ENCODE data around the gene SLC13A2.

Gene SLC13A2

GRCh38 chr17:28536532-28537218 lies 63.2 kb downstream of the SLC13A2 start:
- no peak for DNase-seq (ENCODE audit: low spot score)
- no peak for TF ChIP-seq CTCF (IDR thresholded peaks at IDR 0.05)
- no peak overlapping the region for H3K4me3 ChIP-seq
- H3K27ac ChIP-seq: no peak overlapping the region

- no peak for DNase-seq (ENCODE audit: low spot score)
- no peak for TF ChIP-seq CTCF (IDR thresholded peaks at IDR 0.05)
- H3K27ac ChIP-seq: no peak overlapping the region
- H3K4me3 ChIP-seq: no peak overlapping the region
These were observed 63.8 kb downstream of the SLC13A2 start for GRCh38 chr17:28537219-28537610.

GRCh38 chr17:28538296-28538895 lies 65.0 kb downstream of the SLC13A2 start:
- no peak overlapping the region for H3K27ac ChIP-seq
- no peak overlapping the region for H3K4me3 ChIP-seq
- DNase-seq (ENCODE audit: low spot score): no peak
- TF ChIP-seq CTCF (IDR thresholded peaks at IDR 0.05): no peak

GRCh38 chr17:28540231-28540630 lies 66.8 kb downstream of the SLC13A2 start:
- Histone ChIP-seq H3K4me3 (no peak overlapping the region), H3K27ac (no peak overlapping the region)
- no peak for DNase-seq (ENCODE audit: low spot score)
- TF ChIP-seq CTCF (IDR thresholded peaks at IDR 0.05): no peak

- no peak for TF ChIP-seq CTCF (IDR thresholded peaks at IDR 0.05)
- Histone ChIP-seq H3K27ac (no peak overlapping the region), H3K4me3 (no peak overlapping the region)
- no peak for DNase-seq (ENCODE audit: low spot score)
These were observed 68.0 kb downstream of the SLC13A2 start for GRCh38 chr17:28541439-28541838.

GRCh38 chr17:28544402-28545140 lies 71.1 kb downstream of the SLC13A2 start:
- no peak overlapping the region for H3K4me3 ChIP-seq
- no peak overlapping the region for H3K27ac ChIP-seq
- TF ChIP-seq CTCF (IDR thresholded peaks at IDR 0.05): no peak
- no peak for DNase-seq (ENCODE audit: low spot score)
